GM19463 (cell line): Measurements from ENCODE around the gene TTC36.
"Not testable (repeated sequence)": the region's sequence is repeated elsewhere in the genome, so short reads cannot be mapped to it uniquely, and the experiment has no call there.

Experiments used
- ATAC-seq: cut with Tn5 transposase; IDR thresholded peaks from one replicate; pipeline ENCODE4 v1.9.1; 2021; ENCODE audit warnings: mild to moderate bottlenecking, moderate library complexity; ENCODE audit not compliant: unreplicated experiment

The TTC36 gene

DNA sequence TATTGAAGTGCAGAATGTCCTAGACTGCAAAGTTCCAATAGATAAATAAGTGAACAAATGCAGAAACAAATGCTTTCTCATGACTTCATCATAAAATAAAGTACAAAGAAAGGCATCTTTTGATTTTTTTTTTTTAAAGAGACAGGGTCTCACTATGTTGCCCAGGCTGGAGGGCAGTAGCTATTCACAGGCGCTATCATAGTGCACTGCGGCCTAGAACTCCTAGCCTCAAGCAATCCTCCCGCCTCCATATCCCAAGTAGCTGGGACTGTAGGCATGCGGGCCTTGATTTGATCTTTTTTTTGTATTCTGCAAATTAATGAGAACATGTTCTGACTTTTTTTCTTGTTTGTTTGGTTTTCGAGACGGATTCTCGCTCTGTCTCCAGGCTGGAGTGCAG is 47.4 kb downstream of the TTC36 start:
- ATAC-seq: no peak

DNA sequence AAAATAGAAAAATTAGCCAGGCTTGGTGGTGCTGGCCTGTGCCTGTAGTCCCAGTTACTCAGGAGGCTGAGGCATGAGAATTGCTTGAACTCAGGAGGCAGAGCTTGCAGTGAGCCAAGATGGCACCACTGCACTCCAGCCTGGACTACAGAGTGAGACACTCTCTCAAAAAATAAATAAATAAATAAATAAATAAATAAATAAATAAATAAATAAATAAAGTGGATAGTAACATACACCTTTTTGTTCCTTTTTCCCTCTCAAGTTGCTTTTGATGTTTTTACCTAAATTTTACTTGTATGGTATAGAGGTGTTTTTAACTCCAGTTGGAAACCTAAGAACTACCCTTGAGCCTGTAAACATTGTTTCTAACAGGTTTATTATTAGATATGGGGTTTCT is 50.7 kb downstream of the TTC36 start:
- ATAC-seq: not testable (repeated sequence)
